H54 (cell line): Measurements from ENCODE around the gene PRKCA.

Experiments
- DNase-seq: peaks from one replicate; pipeline ENCODE4 v3.0.0; 2011; ENCODE audit warnings: low spot score, mixed read lengths; ENCODE audit not compliant: insufficient read length
- FAIRE-seq: peaks from 3 replicates; lab custom pipeline; 2011; peaks lifted over from hg19 to GRCh38; lab: Jason Lieb, UNC
- POLR2A ChIP-seq: IDR thresholded peaks from 2 replicates; pipeline ENCODE4 v1.6.1; 2011; ENCODE audit warnings: low read depth, mild to moderate bottlenecking, low read length

The PRKCA gene

GRCh38 chr17:66677201-66677981 is 375.0 kb downstream of the PRKCA start:
- no peak for TF ChIP-seq POLR2A
- no peak for DNase-seq
- no peak for FAIRE-seq

GRCh38 chr17:66678061-66678460 is 375.6 kb downstream of the PRKCA start:
- no peak for DNase-seq
- no peak for FAIRE-seq
- TF ChIP-seq POLR2A, result no peak

- DNase-seq, result no peak
- FAIRE-seq, result no peak
- no peak for TF ChIP-seq POLR2A
Observed at GRCh38 chr17:66678827-66679226, 376.4 kb downstream of the PRKCA start.

- FAIRE-seq (no peak), DNase-seq (no peak)
- no peak for TF ChIP-seq POLR2A
Observed at GRCh38 chr17:66679631-66680517, 377.5 kb downstream of the PRKCA start.

- no peak for DNase-seq
- FAIRE-seq, result no peak
- no peak for TF ChIP-seq POLR2A
Observed at GRCh38 chr17:66682283-66682682, 379.9 kb downstream of the PRKCA start.

- no peak for TF ChIP-seq POLR2A
- DNase-seq (no peak), FAIRE-seq (no peak)
Observed at GRCh38 chr17:66684261-66684660, 381.8 kb downstream of the PRKCA start.

GRCh38 chr17:66684731-66685130 is 382.3 kb downstream of the PRKCA start:
- DNase-seq (no peak), FAIRE-seq (no peak)
- no peak for TF ChIP-seq POLR2A

- TF ChIP-seq POLR2A, result no peak
- no peak for FAIRE-seq
- DNase-seq, result no peak
Observed at GRCh38 chr17:66686601-66687000, 384.2 kb downstream of the PRKCA start.

- TF ChIP-seq POLR2A, result no peak
- DNase-seq (no peak), FAIRE-seq (no peak)
Observed at GRCh38 chr17:66687570-66688284, 385.3 kb downstream of the PRKCA start.

GRCh38 chr17:66689221-66689620 is 386.8 kb downstream of the PRKCA start:
- FAIRE-seq (no peak), DNase-seq (no peak)
- no peak for TF ChIP-seq POLR2A

- FAIRE-seq (no peak), DNase-seq (no peak)
- no peak for TF ChIP-seq POLR2A
Observed at GRCh38 chr17:66690166-66690565, 387.8 kb downstream of the PRKCA start.

- DNase-seq (no peak), FAIRE-seq (no peak)
- TF ChIP-seq POLR2A, result no peak
Observed at GRCh38 chr17:66691644-66692420, 389.4 kb downstream of the PRKCA start.

GRCh38 chr17:66692421-66692690 is 389.9 kb downstream of the PRKCA start:
- FAIRE-seq (no peak), DNase-seq (no peak)
- TF ChIP-seq POLR2A, result no peak
